GM18498 (cell line): Measurements from ENCODE around the gene ARRDC4.

ENCODE experiments used
- ATAC-seq: cut with Tn5 transposase; IDR thresholded peaks from one replicate; pipeline ENCODE4 v1.9.1; 2021; ENCODE audit warnings: mild to moderate bottlenecking, moderate library complexity; ENCODE audit not compliant: unreplicated experiment

ARRDC4 gene

GRCh38 chr15:97960364-97961066, at the start of gene ARRDC4:
ARRDC4 (plus strand) TSS chr15:97960703; CDS start chr15:97960862, 159 bp downstream.
- peak; percentile 92 for ATAC-seq

- ATAC-seq: no peak
Observed at GRCh38 chr15:97914711-97915110, 45.8 kb upstream of the ARRDC4 start.

- no peak for ATAC-seq
Observed at GRCh38 chr15:97915261-97915660, 45.2 kb upstream of the ARRDC4 start.

- no peak for ATAC-seq
Observed at GRCh38 chr15:97921296-97921865, 39.1 kb upstream of the ARRDC4 start.

GRCh38 chr15:97929456-97930229, 30.9 kb upstream of the ARRDC4 start:
- no peak for ATAC-seq

GRCh38 chr15:97930230-97930629, 30.3 kb upstream of the ARRDC4 start:
- no peak for ATAC-seq

GRCh38 chr15:97931314-97931713, 29.2 kb upstream of the ARRDC4 start:
- no peak for ATAC-seq

GRCh38 chr15:97933589-97933988, 26.9 kb upstream of the ARRDC4 start:
- no peak for ATAC-seq

- ATAC-seq: no peak
Observed at GRCh38 chr15:97940993-97941392, 19.5 kb upstream of the ARRDC4 start.

GRCh38 chr15:97941572-97941971, 18.9 kb upstream of the ARRDC4 start:
- ATAC-seq: no peak

GRCh38 chr15:97944724-97945123, 15.8 kb upstream of the ARRDC4 start:
- no peak for ATAC-seq

GRCh38 chr15:97947465-97948260, 12.8 kb upstream of the ARRDC4 start:
- no peak for ATAC-seq

GRCh38 chr15:97953254-97953653, 7.2 kb upstream of the ARRDC4 start:
- ATAC-seq: no peak

GRCh38 chr15:97953748-97954147, 6.8 kb upstream of the ARRDC4 start:
- no peak for ATAC-seq

- ATAC-seq: no peak
Observed at GRCh38 chr15:97955035-97955434, 5.5 kb upstream of the ARRDC4 start.

- ATAC-seq: no peak
Observed at GRCh38 chr15:97955529-97955928, 5.0 kb upstream of the ARRDC4 start.

GRCh38 chr15:97959724-97960363, 659 bp upstream of the ARRDC4 start:
- ATAC-seq: no peak

GRCh38 chr15:97961067-97961954, 808 bp downstream of the ARRDC4 start:
- ATAC-seq: peak; percentile 6

GRCh38 chr15:97962263-97962662, 1.8 kb downstream of the ARRDC4 start:
- no peak for ATAC-seq

GRCh38 chr15:97963779-97964178, 3.3 kb downstream of the ARRDC4 start:
- no peak for ATAC-seq
